ENCODE measurements around the gene ABCD2. TPM values are rescaled to one million over a fixed set of nuclear protein-coding genes. Genes with fewer than 3 reads are reported as not detected.
A peak's percentile ranks its signal among the peaks of the same experiment; 100 is the strongest.

Gene ABCD2
- total RNA-seq, 4 donors from 2014 or later: 0.35 to 2.6 (median 1.7) TPM

DNA sequence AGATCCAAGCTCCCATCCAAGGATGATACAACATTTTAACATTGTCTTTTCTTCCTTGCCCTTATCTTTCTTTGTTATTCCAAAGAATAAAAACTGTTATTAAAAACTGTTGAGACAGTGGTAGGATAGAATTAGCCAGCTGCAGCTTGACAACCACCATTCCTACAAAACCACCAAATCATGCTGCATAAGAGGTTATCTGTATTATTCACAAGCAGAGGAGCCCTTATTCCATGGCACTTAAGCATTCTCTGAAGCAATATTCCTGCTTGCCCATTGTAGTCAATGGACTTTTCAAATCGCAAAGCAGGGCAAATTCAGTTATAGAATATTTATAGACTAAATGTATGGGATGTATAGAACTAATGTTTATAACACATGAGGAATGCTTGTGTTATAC lies 3.4 kb downstream of the ABCD2 start:
- ATAC-seq: no peak
- Histone ChIP-seq H3K4me3 (peak overlapping the region in 1 of 2 donors; percentile 5), H3K27me3 (no peaks in the 10 kb centered on the region), H3K27ac (no peak overlapping the region), H3K36me3 (no peaks in the 10 kb centered on the region), H3K4me1 (peaks cover 3 to 44% (median 4%) of the 10 kb centered on the region in 3 donors), H3K9me3 (no peaks in the 10 kb centered on the region)
- WGBS, 2 donors (ENCODE audit: low coverage in 1 of 2): 86 to 100% methylated on average over 1 of the region's 1 CpG
- TF ChIP-seq, protein P1, sequence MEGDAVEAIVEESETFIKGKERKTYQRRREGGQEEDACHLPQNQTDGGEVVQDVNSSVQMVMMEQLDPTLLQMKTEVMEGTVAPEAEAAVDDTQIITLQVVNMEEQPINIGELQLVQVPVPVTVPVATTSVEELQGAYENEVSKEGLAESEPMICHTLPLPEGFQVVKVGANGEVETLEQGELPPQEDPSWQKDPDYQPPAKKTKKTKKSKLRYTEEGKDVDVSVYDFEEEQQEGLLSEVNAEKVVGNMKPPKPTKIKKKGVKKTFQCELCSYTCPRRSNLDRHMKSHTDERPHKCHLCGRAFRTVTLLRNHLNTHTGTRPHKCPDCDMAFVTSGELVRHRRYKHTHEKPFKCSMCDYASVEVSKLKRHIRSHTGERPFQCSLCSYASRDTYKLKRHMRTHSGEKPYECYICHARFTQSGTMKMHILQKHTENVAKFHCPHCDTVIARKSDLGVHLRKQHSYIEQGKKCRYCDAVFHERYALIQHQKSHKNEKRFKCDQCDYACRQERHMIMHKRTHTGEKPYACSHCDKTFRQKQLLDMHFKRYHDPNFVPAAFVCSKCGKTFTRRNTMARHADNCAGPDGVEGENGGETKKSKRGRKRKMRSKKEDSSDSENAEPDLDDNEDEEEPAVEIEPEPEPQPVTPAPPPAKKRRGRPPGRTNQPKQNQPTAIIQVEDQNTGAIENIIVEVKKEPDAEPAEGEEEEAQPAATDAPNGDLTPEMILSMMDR (IDR thresholded peaks at IDR 0.05): no peak
- TF ChIP-seq POLR2A (IDR thresholded peaks at IDR 0.05) (no peak), EP300 (IDR thresholded peaks at IDR 0.05) (no peak), POLR2AphosphoS5 (IDR thresholded peaks at IDR 0.05) (no peak)

DNA sequence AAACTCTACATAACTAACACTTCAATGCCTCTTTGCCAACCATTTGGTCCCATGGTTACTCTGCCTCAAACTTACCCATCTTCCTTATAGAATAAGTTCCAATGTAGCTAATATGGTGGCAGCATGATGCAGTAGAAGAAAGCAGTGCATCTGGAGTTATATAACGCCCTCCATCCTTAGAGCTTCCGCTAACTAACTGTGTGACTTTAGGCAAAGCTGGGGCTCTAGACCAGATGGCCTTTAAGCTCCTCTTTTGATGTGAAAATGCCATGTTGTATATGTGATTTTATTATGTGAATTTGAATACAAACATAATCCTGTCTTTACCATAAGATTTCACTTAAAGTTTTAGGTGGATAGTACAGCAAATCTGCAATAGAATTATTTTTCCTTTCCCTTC lies 6.1 kb downstream of the ABCD2 start:
- 96 to 100% methylated on average over 2 of the region's 2 CpGs for WGBS, 2 donors (ENCODE audit: low coverage in 1 of 2)
- H3K4me3 ChIP-seq: no peak overlapping the region
- no peaks in the 10 kb centered on the region for H3K36me3 ChIP-seq
- H3K27me3 ChIP-seq: no peaks in the 10 kb centered on the region
- no peak for TF ChIP-seq POLR2AphosphoS5 (IDR thresholded peaks at IDR 0.05)
- TF ChIP-seq POLR2A (IDR thresholded peaks at IDR 0.05): no peak
- no peak for TF ChIP-seq EP300 (IDR thresholded peaks at IDR 0.05)
- TF ChIP-seq, protein P1 (IDR thresholded peaks at IDR 0.05): no peak
- peaks cover 0 to 42% (median 3%) of the 10 kb centered on the region in 3 donors for H3K4me1 ChIP-seq
- H3K27ac ChIP-seq: no peak overlapping the region
- no peaks in the 10 kb centered on the region for H3K9me3 ChIP-seq
- no peak for ATAC-seq

DNA sequence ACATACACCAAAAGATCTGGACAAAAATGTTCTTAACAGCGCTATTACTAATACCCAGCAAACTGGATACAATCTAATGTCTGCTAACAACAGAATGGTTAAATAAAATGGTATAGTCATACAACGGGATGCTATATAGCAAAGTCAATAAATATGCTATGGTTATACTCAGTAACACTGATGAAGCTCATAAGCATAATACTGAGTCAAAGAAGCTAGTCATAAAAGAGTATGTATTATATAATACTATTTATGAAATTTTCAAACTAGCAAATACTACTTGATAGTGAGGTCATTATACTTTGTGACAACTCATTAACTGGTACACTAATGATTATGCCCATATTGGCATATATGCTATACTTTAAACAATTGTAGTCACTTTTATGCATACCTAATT lies 7.4 kb downstream of the ABCD2 start:
- no peak for TF ChIP-seq EP300 (IDR thresholded peaks at IDR 0.05)
- TF ChIP-seq, protein P1 (IDR thresholded peaks at IDR 0.05): no peak
- no peak for TF ChIP-seq POLR2A (IDR thresholded peaks at IDR 0.05)
- no peak for ATAC-seq
- Histone ChIP-seq H3K9me3 (no peaks in the 10 kb centered on the region), H3K27me3 (no peaks in the 10 kb centered on the region), H3K4me3 (no peak overlapping the region), H3K36me3 (no peaks in the 10 kb centered on the region), H3K4me1 (peaks cover 0 to 29% (median 3%) of the 10 kb centered on the region in 3 donors), H3K27ac (no peak overlapping the region)
- 81 to 90% methylated on average over 2 of the region's 2 CpGs for WGBS, 2 donors (ENCODE audit: low coverage in 1 of 2)

DNA sequence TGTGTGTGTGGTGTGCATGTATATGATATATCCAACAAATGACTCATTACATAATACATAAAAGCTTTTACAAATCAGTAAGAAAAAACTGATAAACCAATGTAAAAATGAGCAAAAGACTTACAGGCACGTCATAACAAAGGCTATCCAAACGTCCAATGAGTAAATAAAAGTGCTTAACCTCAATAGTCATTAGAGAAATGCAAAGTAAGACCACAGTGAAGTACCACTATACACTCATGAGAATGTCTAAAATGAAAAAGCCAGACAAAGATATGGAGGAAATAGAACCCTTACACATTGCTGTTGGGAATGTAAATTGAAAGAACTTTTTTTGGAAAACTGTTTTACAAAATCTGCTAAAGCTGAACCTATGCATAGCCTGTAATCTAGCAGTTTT lies 7.8 kb downstream of the ABCD2 start:
- H3K27me3 ChIP-seq: no peaks in the 10 kb centered on the region
- TF ChIP-seq POLR2A (IDR thresholded peaks at IDR 0.05) (no peak), POLR2AphosphoS5 (IDR thresholded peaks at IDR 0.05) (no peak), EP300 (IDR thresholded peaks at IDR 0.05) (no peak)
- TF ChIP-seq, protein P1 (IDR thresholded peaks at IDR 0.05): no peak
- no peak overlapping the region for H3K4me3 ChIP-seq
- ATAC-seq: no peak
- peaks cover 0 to 25% (median 3%) of the 10 kb centered on the region in 3 donors for H3K4me1 ChIP-seq
- H3K36me3 ChIP-seq: no peaks in the 10 kb centered on the region
- no peaks in the 10 kb centered on the region for H3K9me3 ChIP-seq
- 37 to 62% methylated on average over 2 of the region's 2 CpGs for WGBS, 2 donors (ENCODE audit: low coverage in 1 of 2)
- H3K27ac ChIP-seq: no peak overlapping the region

DNA sequence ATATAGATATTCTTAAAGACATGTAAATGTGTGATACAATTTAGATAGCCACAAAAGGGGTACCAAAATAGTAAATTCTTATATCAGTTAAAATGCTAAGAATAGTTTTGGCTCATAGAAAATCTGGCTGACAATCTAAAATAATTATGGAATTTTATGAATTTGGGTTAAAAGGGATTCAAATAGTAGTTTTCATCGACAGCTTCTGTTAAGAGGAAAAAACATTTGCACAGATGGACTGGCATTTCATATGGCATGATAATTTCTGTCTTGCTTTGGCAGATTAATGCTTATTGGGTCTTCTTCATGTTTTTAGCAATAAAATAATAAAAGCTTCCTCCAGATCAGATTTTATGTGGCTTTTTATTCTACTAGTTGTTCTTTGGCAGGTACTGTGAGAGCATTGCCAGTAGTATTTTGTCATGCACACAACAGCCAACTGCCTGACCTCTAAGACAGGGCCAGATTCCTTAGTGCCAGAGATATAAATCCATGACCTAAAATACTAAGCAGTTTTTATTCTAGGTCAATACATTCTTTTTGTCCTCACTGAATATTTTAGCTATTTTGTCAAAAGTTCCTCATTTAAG lies 9.1 kb downstream of the ABCD2 start:
- WGBS, 2 donors (ENCODE audit: low coverage in 1 of 2): 83 to 94% methylated on average over 1 of the region's 1 CpG
- ATAC-seq: no peak
- H3K27ac ChIP-seq: no peak overlapping the region

More for the DNA sequence above, 9.1 kb downstream of the ABCD2 start:
- H3K27me3 ChIP-seq: no peaks in the 10 kb centered on the region
- H3K4me3 ChIP-seq: no peak overlapping the region
- H3K36me3 ChIP-seq: no peaks in the 10 kb centered on the region
- TF ChIP-seq POLR2A (IDR thresholded peaks at IDR 0.05): no peak
- no peak for TF ChIP-seq EP300 (IDR thresholded peaks at IDR 0.05)
- no peak for TF ChIP-seq POLR2AphosphoS5 (IDR thresholded peaks at IDR 0.05)
- TF ChIP-seq, protein P1 (IDR thresholded peaks at IDR 0.05): no peak
- H3K4me1 ChIP-seq: peaks cover 0 to 14% (median 0%) of the 10 kb centered on the region in 3 donors
- H3K9me3 ChIP-seq: no peaks in the 10 kb centered on the region

All from gastroesophageal sphincter (tissue), 4 donors.